Astrocyte (in vitro differentiated cells and primary cell): ENCODE measurements around the gene CREB3L2. TPM values are rescaled to one million over a fixed set of nuclear protein-coding genes. Genes with fewer than 3 reads are reported as not detected.

Experiments used
- DNase-seq: peaks from one replicate; pipeline ENCODE4 v3.0.0-alpha.2; 2010; ENCODE audit warnings: low read depth
- FAIRE-seq: peaks from 2 replicates; lab custom pipeline; 2011; peaks lifted over from hg19 to GRCh38; lab: Jason Lieb, UNC
- H2AFZ ChIP-seq: 2 replicates; pipeline ENCODE4 v1.6.0; 2012; ENCODE audit warnings: low read depth, low read length, inconsistent platforms
- H3K27ac ChIP-seq: 2 replicates; pipeline ENCODE4 v1.5.1; 2011; ENCODE audit warnings: low read depth, low read length, inconsistent platforms
- H3K27me3 ChIP-seq: 2 replicates; pipeline ENCODE4 v1.6.0; 2011; ENCODE audit warnings: low read length, inconsistent platforms; ENCODE audit not compliant: insufficient read depth
- H3K36me3 ChIP-seq: 2 replicates; pipeline ENCODE4 v1.5.1; 2011; ENCODE audit warnings: low read length, inconsistent platforms; ENCODE audit not compliant: insufficient read depth
- H3K4me1 ChIP-seq: 2 replicates; pipeline ENCODE4 v1.5.1; 2011; ENCODE audit warnings: low read length, inconsistent platforms; ENCODE audit not compliant: insufficient read depth
- H3K4me2 ChIP-seq: 2 replicates; pipeline ENCODE4 v1.6.0; 2012; ENCODE audit warnings: low read length, inconsistent platforms
- H3K4me3 ChIP-seq: 2 replicates; pipeline ENCODE4 v1.5.1; 2011; ENCODE audit warnings: low read depth, mild to moderate bottlenecking, low read length, inconsistent platforms; ENCODE audit not compliant: insufficient read depth
- H3K79me2 ChIP-seq: 2 replicates; pipeline ENCODE4 v1.6.0; 2012; ENCODE audit warnings: mild to moderate bottlenecking, low read length, inconsistent platforms; ENCODE audit not compliant: insufficient read depth
- H3K9ac ChIP-seq: 2 replicates; pipeline ENCODE4 v1.6.0; 2012; ENCODE audit warnings: mild to moderate bottlenecking, low read length, inconsistent platforms
- H3K9me3 ChIP-seq: 2 replicates; pipeline ENCODE4 v1.5.1; 2012; ENCODE audit warnings: low read depth, mild to moderate bottlenecking, low read length, inconsistent platforms; ENCODE audit not compliant: insufficient read depth
- H4K20me1 ChIP-seq: 2 replicates; pipeline ENCODE4 v1.6.0; 2012; ENCODE audit warnings: low read length, inconsistent platforms; ENCODE audit not compliant: insufficient read depth
- H3K27ac Mint-ChIP-seq: one replicate; pipeline ENCODE4 v1.8.0; 2021; ENCODE audit warnings: mild to moderate bottlenecking, mixed read lengths; ENCODE audit not compliant: unreplicated experiment
- H3K27me3 Mint-ChIP-seq: one replicate; pipeline ENCODE4 v1.8.0; 2021; ENCODE audit warnings: low read depth, mixed read lengths; ENCODE audit not compliant: unreplicated experiment
- H3K36me3 Mint-ChIP-seq: one replicate; pipeline ENCODE4 v1.8.0; 2021; ENCODE audit warnings: low read depth, mixed read lengths; ENCODE audit not compliant: unreplicated experiment
- H3K4me1 Mint-ChIP-seq: one replicate; pipeline ENCODE4 v1.8.0; 2021; ENCODE audit warnings: low read depth, mixed read lengths; ENCODE audit not compliant: unreplicated experiment
- H3K4me3 Mint-ChIP-seq: one replicate; pipeline ENCODE4 v1.8.0; 2021; ENCODE audit warnings: mild to moderate bottlenecking, moderate library complexity, mixed read lengths; ENCODE audit not compliant: unreplicated experiment
- H3K9me3 Mint-ChIP-seq: one replicate; pipeline ENCODE4 v1.8.0; 2021; ENCODE audit warnings: mild to moderate bottlenecking, mixed read lengths; ENCODE audit not compliant: unreplicated experiment
- EZH2 ChIP-seq: IDR thresholded peaks from 2 replicates; pipeline ENCODE4 v1.6.1; 2012; ENCODE audit warnings: mild to moderate bottlenecking, low read length, inconsistent platforms; ENCODE audit not compliant: insufficient read depth
- total RNA-seq: library from RNA; stranded (reverse); gene quantifications from 2 replicates; pipeline ENCODE4 v1.2.1, GENCODE V29; 2021
- TF ChIP-seq, protein P1 (sequence below): IDR thresholded peaks from 2 replicates; pipeline ENCODE4 v1.5.1; 2011; ENCODE audit warnings: low read depth, mild to moderate bottlenecking, inconsistent platforms, low read length, moderate library complexity; ENCODE audit not compliant: insufficient read depth

The CREB3L2 gene
- total RNA-seq, 1 donor from 2014 or later, result 116 TPM

DNA sequence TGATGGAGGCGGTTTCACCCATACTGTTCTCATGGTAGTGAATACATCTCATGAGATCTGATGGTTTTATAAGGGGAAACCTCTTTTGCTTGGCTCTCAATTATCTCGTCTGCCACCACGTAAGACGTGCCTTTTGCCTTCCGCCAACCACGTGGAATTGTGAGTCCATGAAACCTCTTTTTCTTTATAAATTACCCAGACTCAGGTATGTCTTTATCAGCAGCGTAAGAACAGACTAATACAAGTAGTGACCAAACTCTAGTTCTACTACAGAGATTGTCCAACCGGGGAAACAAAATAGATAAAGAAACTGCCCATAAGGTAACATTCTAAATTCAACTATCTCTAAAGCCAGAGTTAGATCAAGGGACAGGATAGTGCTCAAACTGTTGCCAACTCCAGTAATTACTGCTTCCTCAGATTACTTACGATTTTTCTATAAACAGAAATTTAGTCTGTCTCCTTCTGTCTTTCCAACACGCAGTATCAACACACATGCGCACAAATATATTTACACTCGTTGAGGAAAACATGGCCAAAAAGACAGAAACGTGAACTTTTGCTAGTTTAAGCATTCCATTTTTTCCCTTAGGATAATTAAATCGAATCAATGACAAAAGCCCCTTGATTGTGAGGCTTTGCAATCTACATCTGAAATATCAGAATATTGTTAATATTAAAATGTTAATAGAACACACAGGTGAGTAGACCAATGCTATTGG lies 36.9 kb downstream of the CREB3L2 start:
- H3K9me3 ChIP-seq, result no peaks in the 10 kb centered on the region
- H3K4me2 ChIP-seq, result no peak overlapping the region
- peaks cover 30% of the 10 kb centered on the region for H3K4me1 ChIP-seq
- DNase-seq, result no peak
- H3K27me3 Mint-ChIP-seq, result no peaks in the 10 kb centered on the region
- no peak overlapping the region for H3K4me3 ChIP-seq
- no peak overlapping the region for H3K27ac Mint-ChIP-seq
- H3K9me3 Mint-ChIP-seq, result peaks cover 2% of the 10 kb centered on the region
- no peak for TF ChIP-seq EZH2
- TF ChIP-seq, protein P1, sequence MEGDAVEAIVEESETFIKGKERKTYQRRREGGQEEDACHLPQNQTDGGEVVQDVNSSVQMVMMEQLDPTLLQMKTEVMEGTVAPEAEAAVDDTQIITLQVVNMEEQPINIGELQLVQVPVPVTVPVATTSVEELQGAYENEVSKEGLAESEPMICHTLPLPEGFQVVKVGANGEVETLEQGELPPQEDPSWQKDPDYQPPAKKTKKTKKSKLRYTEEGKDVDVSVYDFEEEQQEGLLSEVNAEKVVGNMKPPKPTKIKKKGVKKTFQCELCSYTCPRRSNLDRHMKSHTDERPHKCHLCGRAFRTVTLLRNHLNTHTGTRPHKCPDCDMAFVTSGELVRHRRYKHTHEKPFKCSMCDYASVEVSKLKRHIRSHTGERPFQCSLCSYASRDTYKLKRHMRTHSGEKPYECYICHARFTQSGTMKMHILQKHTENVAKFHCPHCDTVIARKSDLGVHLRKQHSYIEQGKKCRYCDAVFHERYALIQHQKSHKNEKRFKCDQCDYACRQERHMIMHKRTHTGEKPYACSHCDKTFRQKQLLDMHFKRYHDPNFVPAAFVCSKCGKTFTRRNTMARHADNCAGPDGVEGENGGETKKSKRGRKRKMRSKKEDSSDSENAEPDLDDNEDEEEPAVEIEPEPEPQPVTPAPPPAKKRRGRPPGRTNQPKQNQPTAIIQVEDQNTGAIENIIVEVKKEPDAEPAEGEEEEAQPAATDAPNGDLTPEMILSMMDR, result no peak
- H3K4me1 Mint-ChIP-seq, result peaks cover 60% of the 10 kb centered on the region
- H4K20me1 ChIP-seq, result peaks cover 58% of the 10 kb centered on the region
- no peak for FAIRE-seq
- no peaks in the 10 kb centered on the region for H3K36me3 ChIP-seq
- H2AFZ ChIP-seq, result no peak overlapping the region
- no peaks in the 10 kb centered on the region for H3K27me3 ChIP-seq
- no peak overlapping the region for H3K27ac ChIP-seq
- no peak overlapping the region for H3K4me3 Mint-ChIP-seq
- peaks cover 31% of the 10 kb centered on the region for H3K36me3 Mint-ChIP-seq
- no peak overlapping the region for H3K9ac ChIP-seq
- H3K79me2 ChIP-seq, result peaks cover 99% of the 10 kb centered on the region

DNA sequence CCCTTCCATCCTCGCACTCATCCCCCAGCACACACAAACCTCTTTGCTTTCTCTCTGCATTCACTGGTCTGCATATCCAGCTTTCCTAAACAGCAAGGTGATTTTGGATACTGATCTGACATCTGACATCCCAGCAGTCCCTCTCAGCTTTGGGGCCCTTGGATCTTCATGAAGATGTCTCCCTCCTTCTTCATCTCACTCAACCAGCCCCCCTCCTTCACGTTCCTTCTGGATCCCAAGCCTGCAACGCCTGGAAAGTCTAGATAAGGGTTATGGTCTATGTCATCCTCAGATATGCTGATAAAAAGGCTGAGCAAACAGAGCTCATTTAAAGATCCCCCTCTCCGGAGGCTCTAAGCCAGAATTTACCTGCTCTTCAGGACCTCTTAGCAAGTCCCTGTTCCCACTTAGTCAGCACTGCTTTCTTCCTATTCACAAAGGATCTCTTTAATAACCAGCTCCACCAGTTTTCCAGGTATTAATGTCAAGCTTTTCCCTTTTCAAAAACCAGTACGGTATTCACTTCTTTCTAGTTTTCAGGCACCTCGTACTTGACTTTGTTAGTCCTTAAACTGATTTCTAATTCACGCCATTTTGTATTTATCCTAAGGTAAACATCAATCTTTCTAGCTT lies 38.9 kb downstream of the CREB3L2 start:
- no peak overlapping the region for H3K27ac ChIP-seq

More for the DNA sequence above, 38.9 kb downstream of the CREB3L2 start:
- Histone ChIP-seq H3K4me3 (no peak overlapping the region), H3K4me2 (no peak overlapping the region), H2AFZ (no peak overlapping the region), H3K9ac (no peak overlapping the region), H3K9me3 (no peaks in the 10 kb centered on the region), H3K4me1 (peaks cover 25% of the 10 kb centered on the region), H3K27me3 (no peaks in the 10 kb centered on the region), H4K20me1 (peaks cover 72% of the 10 kb centered on the region), H3K36me3 (peaks cover 11% of the 10 kb centered on the region), H3K79me2 (peaks cover 99% of the 10 kb centered on the region)
- Mint-ChIP-seq H3K4me3 (no peak overlapping the region), H3K27me3 (no peaks in the 10 kb centered on the region), H3K9me3 (peaks cover 2% of the 10 kb centered on the region), H3K36me3 (peaks cover 35% of the 10 kb centered on the region), H3K27ac (no peak overlapping the region), H3K4me1 (peaks cover 56% of the 10 kb centered on the region)
- DNase-seq (no peak), FAIRE-seq (no peak)
- TF ChIP-seq, protein P1, result no peak
- TF ChIP-seq EZH2, result no peak
